Brain microvascular endothelial cell (primary cell): Measurements from ENCODE around the gene VWA2.

Experiments used
- DNase-seq: peaks from one replicate; pipeline ENCODE4 v3.0.0-alpha.2; 2020
- H3K27ac ChIP-seq: fragments of 250-450 bp; sonication (Bioruptor Pico); 2 replicates; pipeline ENCODE4 v1.5.1; 2020; ENCODE audit warnings: mild to moderate bottlenecking, moderate library complexity
- H3K27me3 ChIP-seq: fragments of 250-450 bp; sonication (Bioruptor Pico); replicated peaks from 2 replicates; pipeline ENCODE4 v1.5.1; 2020; ENCODE audit warnings: mild to moderate bottlenecking
- H3K36me3 ChIP-seq: fragments of 250-450 bp; sonication (Bioruptor Pico); replicated peaks from 2 replicates; pipeline ENCODE4 v1.5.1; 2020; ENCODE audit warnings: mild to moderate bottlenecking
- H3K4me3 ChIP-seq: 2 replicates; pipeline ENCODE4 v1.5.1; 2011; ENCODE audit warnings: low read depth, mild to moderate bottlenecking, control low read depth, low read length, moderate library complexity
- CTCF ChIP-seq: IDR thresholded peaks from 2 replicates; pipeline ENCODE4 v1.5.1; 2011; ENCODE audit warnings: low read depth, mild to moderate bottlenecking, moderate library complexity, low read length, control low read depth, inconsistent platforms; ENCODE audit errors: missing control alignments
- in situ Hi-C: cut with HindIII; loops from 2 replicates; pipeline ENCODE4 v1.10.0; 2017; ENCODE audit warnings: low sequenced_read_pairs, low pct_ligation_motif_present

VWA2 gene

GRCh38 chr10:114305521-114305925 is 66.5 kb downstream of the VWA2 start:
- Histone ChIP-seq H3K27me3 (no peaks in the 10 kb centered on the region), H3K4me3 (no peak overlapping the region), H3K27ac (no peak overlapping the region), H3K36me3 (no peaks in the 10 kb centered on the region)
- DNase-seq: no peak
- no peak for TF ChIP-seq CTCF
- in situ Hi-C loops: loop anchor here (25.0 kb wide), 1 partner anchor 382 kb away; no protein-coding TSS in a partner anchor

- H3K27ac ChIP-seq: peak overlapping the region; percentile 26
Measured at GRCh38 chr10:114306116-114306973, 67.3 kb downstream of the VWA2 start.

GRCh38 chr10:114307731-114308130 is 68.7 kb downstream of the VWA2 start:
- DNase-seq: no peak
- Histone ChIP-seq H3K27me3 (no peaks in the 10 kb centered on the region), H3K27ac (no peak overlapping the region), H3K4me3 (no peak overlapping the region), H3K36me3 (no peaks in the 10 kb centered on the region)
- no peak for TF ChIP-seq CTCF
- in situ Hi-C loops: loop anchor here (25.0 kb wide), 1 partner anchor 380 kb away; no protein-coding TSS in a partner anchor

More at GRCh38 chr10:114306116-114306973, 67.3 kb downstream of the VWA2 start:
- H3K27me3 ChIP-seq: no peaks in the 10 kb centered on the region
- peak; percentile 7 for TF ChIP-seq CTCF
- H3K4me3 ChIP-seq: no peak overlapping the region
- peak; percentile 98 for DNase-seq
- in situ Hi-C loops: loop anchor here (25.0 kb wide), 1 partner anchor 381 kb away; no protein-coding TSS in a partner anchor
- no peaks in the 10 kb centered on the region for H3K36me3 ChIP-seq

- peak; percentile 25 for DNase-seq
- no peak for TF ChIP-seq CTCF
- no peaks in the 10 kb centered on the region for H3K27me3 ChIP-seq
- in situ Hi-C loops: loop anchor here (25.0 kb wide), 1 partner anchor 379 kb away; no protein-coding TSS in a partner anchor
- H3K27ac ChIP-seq: no peak overlapping the region
- H3K4me3 ChIP-seq: no peak overlapping the region
- no peaks in the 10 kb centered on the region for H3K36me3 ChIP-seq
Measured at GRCh38 chr10:114308531-114309363, 69.7 kb downstream of the VWA2 start.

GRCh38 chr10:114309364-114309651 is 70.3 kb downstream of the VWA2 start:
- in situ Hi-C loops: loop anchor here (25.0 kb wide), 1 partner anchor 378 kb away; no protein-coding TSS in a partner anchor
- Histone ChIP-seq H3K4me3 (no peak overlapping the region), H3K27ac (no peak overlapping the region), H3K36me3 (no peaks in the 10 kb centered on the region), H3K27me3 (no peaks in the 10 kb centered on the region)
- DNase-seq: no peak
- TF ChIP-seq CTCF: no peak
